ENCODE results near the gene GUCY1A2. TPM values are rescaled to one million over a fixed set of nuclear protein-coding genes. Genes with fewer than 3 reads are reported as not detected.

GUCY1A2 gene
- total RNA-seq, 1 donor, result under 0.01 TPM

GRCh38 chr11:106971864-106972263 is 46.4 kb downstream of the GUCY1A2 start:
- H4K20me1 ChIP-seq (ENCODE audit: insufficient read depth, low read length), result no peaks in the 10 kb centered on the region
- TF ChIP-seq CTCF (IDR thresholded peaks at IDR 0.05; ENCODE audit: extremely low read depth, low read depth, low read length), result no peak
- no peaks in the 10 kb centered on the region for H3K27me3 ChIP-seq (ENCODE audit: insufficient read depth, low read length)
- H3K27ac ChIP-seq (ENCODE audit: low read depth, low read length), result no peak overlapping the region
- H3K36me3 ChIP-seq (ENCODE audit: insufficient read depth, low read length), result no peaks in the 10 kb centered on the region
- DNase-seq (ENCODE audit: insufficient read length, low spot score, missing footprints), result no peak
- H3K79me2 ChIP-seq (ENCODE audit: insufficient read depth, low read length), result no peaks in the 10 kb centered on the region
- no peak overlapping the region for H2AFZ ChIP-seq (ENCODE audit: low read length)
- H3K9me3 ChIP-seq (ENCODE audit: low read depth, low read length), result no peaks in the 10 kb centered on the region
- H3K4me1 ChIP-seq (ENCODE audit: insufficient read depth, low read length), result no peaks in the 10 kb centered on the region
- no peak overlapping the region for H3K4me2 ChIP-seq (ENCODE audit: insufficient read depth, low read length)
- H3K4me3 ChIP-seq (ENCODE audit: insufficient read depth, low read length), result no peak overlapping the region

GRCh38 chr11:106969644-106970355 is 48.5 kb downstream of the GUCY1A2 start:
- DNase-seq (ENCODE audit: insufficient read length, low spot score, missing footprints), result no peak

GRCh38 chr11:106962995-106963394 is 55.3 kb downstream of the GUCY1A2 start:
- DNase-seq (ENCODE audit: insufficient read length, low spot score, missing footprints), result no peak
- Histone ChIP-seq H3K27me3 (ENCODE audit: insufficient read depth, low read length) (no peaks in the 10 kb centered on the region), H3K27ac (ENCODE audit: low read depth, low read length) (no peak overlapping the region), H3K79me2 (ENCODE audit: insufficient read depth, low read length) (no peaks in the 10 kb centered on the region), H3K36me3 (ENCODE audit: insufficient read depth, low read length) (no peaks in the 10 kb centered on the region), H3K9me3 (ENCODE audit: low read depth, low read length) (no peaks in the 10 kb centered on the region), H3K4me2 (ENCODE audit: insufficient read depth, low read length) (no peak overlapping the region), H4K20me1 (ENCODE audit: insufficient read depth, low read length) (no peaks in the 10 kb centered on the region), H2AFZ (ENCODE audit: low read length) (no peak overlapping the region), H3K4me1 (ENCODE audit: insufficient read depth, low read length) (peaks cover 6% of the 10 kb centered on the region), H3K4me3 (ENCODE audit: insufficient read depth, low read length) (no peak overlapping the region)
- no peak for TF ChIP-seq CTCF (IDR thresholded peaks at IDR 0.05; ENCODE audit: extremely low read depth, low read depth, low read length)

More at GRCh38 chr11:106969644-106970355, 48.5 kb downstream of the GUCY1A2 start:
- no peaks in the 10 kb centered on the region for H3K27me3 ChIP-seq (ENCODE audit: insufficient read depth, low read length)
- H3K9me3 ChIP-seq (ENCODE audit: low read depth, low read length), result no peaks in the 10 kb centered on the region
- H3K36me3 ChIP-seq (ENCODE audit: insufficient read depth, low read length), result no peaks in the 10 kb centered on the region
- no peaks in the 10 kb centered on the region for H3K4me1 ChIP-seq (ENCODE audit: insufficient read depth, low read length)
- H3K27ac ChIP-seq (ENCODE audit: low read depth, low read length), result no peak overlapping the region
- no peaks in the 10 kb centered on the region for H3K79me2 ChIP-seq (ENCODE audit: insufficient read depth, low read length)
- H4K20me1 ChIP-seq (ENCODE audit: insufficient read depth, low read length), result no peaks in the 10 kb centered on the region
- no peak overlapping the region for H3K4me3 ChIP-seq (ENCODE audit: insufficient read depth, low read length)
- no peak for TF ChIP-seq CTCF (IDR thresholded peaks at IDR 0.05; ENCODE audit: extremely low read depth, low read depth, low read length)
- no peak overlapping the region for H2AFZ ChIP-seq (ENCODE audit: low read length)
- no peak overlapping the region for H3K4me2 ChIP-seq (ENCODE audit: insufficient read depth, low read length)

- Histone ChIP-seq H3K4me3 (ENCODE audit: insufficient read depth, low read length) (no peak overlapping the region), H3K27me3 (ENCODE audit: insufficient read depth, low read length) (no peaks in the 10 kb centered on the region), H3K9me3 (ENCODE audit: low read depth, low read length) (no peaks in the 10 kb centered on the region), H3K27ac (ENCODE audit: low read depth, low read length) (no peak overlapping the region), H2AFZ (ENCODE audit: low read length) (no peak overlapping the region), H4K20me1 (ENCODE audit: insufficient read depth, low read length) (no peaks in the 10 kb centered on the region), H3K4me1 (ENCODE audit: insufficient read depth, low read length) (peaks cover 6% of the 10 kb centered on the region), H3K4me2 (ENCODE audit: insufficient read depth, low read length) (no peak overlapping the region), H3K36me3 (ENCODE audit: insufficient read depth, low read length) (no peaks in the 10 kb centered on the region), H3K79me2 (ENCODE audit: insufficient read depth, low read length) (no peaks in the 10 kb centered on the region)
- TF ChIP-seq CTCF (IDR thresholded peaks at IDR 0.05; ENCODE audit: extremely low read depth, low read depth, low read length), result no peak
- DNase-seq (ENCODE audit: insufficient read length, low spot score, missing footprints), result peak; percentile 3
Observed at GRCh38 chr11:106961518-106961917, 56.8 kb downstream of the GUCY1A2 start.
